K562 (cell line): ENCODE data around the gene SERGEF. TPM values are rescaled to one million over a fixed set of nuclear protein-coding genes. Genes with fewer than 3 reads are reported as not detected.

Experiments used
- ATAC-seq: fragments of 200-7000 bp; cut with Tn5 transposase; 3 replicates; pipeline ENCODE4 v1.9.1; 2020; ENCODE audit warnings: moderate library complexity
- BruUV-seq: library from RNA; stranded (reverse); fragments of 400-500 nt; replicated peaks from 2 replicates; lab custom pipeline; 2021; lab: Mats Ljungman, UMichigan
- CTCF ChIA-PET: fragments of 300-600 bp; formaldehyde crosslinking; extraction: SDS; loops from one replicate; lab custom pipeline; 2021; ENCODE audit warnings: low intra/inter-chr PET ratio; lab: Yijun Ruan, JAX
- POLR2A ChIA-PET: fragments of 300-600, 350-650 bp; sonication (Branson Sonifier 250); formaldehyde crosslinking; extraction: SDS; loops from one replicate; lab custom pipeline; 2021; ENCODE audit warnings: antibody characterized with exemption, inconsistent platforms; lab: Yijun Ruan, JAX
- DNase-seq, 4 experiments: peaks; one replicate each; pipeline versions ENCODE4 v3.0.0 to v3.0.0-alpha.2; 2011 to 2018; ENCODE audit warnings: low spot score in 3 of 4, mixed read lengths in 3 of 4; ENCODE audit errors: extremely low read depth in 1 of 4
- FAIRE-seq: peaks from 2 replicates; lab custom pipeline; 2011; peaks lifted over from hg19 to GRCh38; lab: Jason Lieb, UNC
- H2AFZ ChIP-seq: 2 replicates; pipeline ENCODE4 v1.6.0; 2011; ENCODE audit warnings: low read depth, low read length, control low read depth, inconsistent platforms
- H3K27ac ChIP-seq: fragments of 200-600 bp; 3 replicates; pipeline ENCODE4 v1.8.0; 2011; ENCODE audit warnings: low read depth, mild to moderate bottlenecking, control low read depth, inconsistent platforms, low read length, moderate library complexity, mixed read lengths; ENCODE audit errors: extremely low read depth
- H3K27me3 ChIP-seq, 2 experiments: fragments of 300-600 bp in 1 of 2; 2 replicates in 1 of 2; 3 replicates in 1 of 2; pipeline versions ENCODE4 v1.6.0 to v1.8.0; 2011; ENCODE audit warnings: inconsistent platforms in 2 of 2, low read length in 2 of 2, mild to moderate bottlenecking in 1 of 2, mixed read lengths in 1 of 2, moderate library complexity in 1 of 2; ENCODE audit not compliant: control insufficient read depth in 2 of 2, insufficient read depth in 2 of 2
- H3K36me3 ChIP-seq: fragments of 300-600 bp; 3 replicates; pipeline ENCODE4 v1.8.0; 2011; ENCODE audit warnings: mild to moderate bottlenecking, low read length, inconsistent platforms; ENCODE audit not compliant: control insufficient read depth, insufficient read depth
- H3K4me1 ChIP-seq, 2 experiments: fragments of 200-600 bp in 1 of 2; replicated peaks in 1 of 2; 2 replicates in 1 of 2; 3 replicates in 1 of 2; pipeline versions ENCODE4 v1.5.1 to v1.8.0; 2011; ENCODE audit warnings: inconsistent platforms in 2 of 2, low read length in 2 of 2, mild to moderate bottlenecking in 1 of 2, mixed read lengths in 1 of 2, moderate library complexity in 1 of 2; ENCODE audit not compliant: control insufficient read depth in 2 of 2, insufficient read depth in 2 of 2
- H3K4me2 ChIP-seq: 2 replicates; pipeline ENCODE4 v1.6.1; 2011; ENCODE audit warnings: low read length, control low read depth, inconsistent platforms, mixed read lengths; ENCODE audit not compliant: insufficient read depth
- H3K4me3 ChIP-seq: fragments of 200-600 bp; sonication (generic), shearing (Covaris generic); 2 replicates; pipeline ENCODE4 v1.5.1; 2016; ENCODE audit warnings: control low read depth, inconsistent platforms
- H3K79me2 ChIP-seq: fragments of 200-600 bp; 3 replicates; pipeline ENCODE4 v1.8.0; 2011; ENCODE audit warnings: low read length, inconsistent platforms; ENCODE audit not compliant: control insufficient read depth, insufficient read depth
- H3K9ac ChIP-seq, 2 experiments: 2 replicates each; pipeline versions ENCODE4 v1.6.0 to v1.6.1; 2011; ENCODE audit warnings: low read depth in 2 of 2, low read length in 2 of 2, control low read depth in 1 of 2, inconsistent platforms in 1 of 2, mild to moderate bottlenecking in 1 of 2, mixed read lengths in 1 of 2; ENCODE audit not compliant: insufficient read depth in 1 of 2
- H3K9me1 ChIP-seq: one replicate; pipeline ENCODE4 v1.6.0; 2011; ENCODE audit warnings: inconsistent platforms, mild to moderate bottlenecking, low read length, moderate library complexity; ENCODE audit not compliant: control insufficient read depth, insufficient read depth
- H3K9me3 ChIP-seq: replicated peaks from 2 replicates; pipeline ENCODE4 v1.5.1; 2011; ENCODE audit warnings: low read depth, low read length, inconsistent platforms; ENCODE audit not compliant: control insufficient read depth, insufficient read depth
- H4K20me1 ChIP-seq: replicated peaks from 2 replicates; pipeline ENCODE4 v1.6.1; 2011; ENCODE audit warnings: low read length, inconsistent platforms, mixed read lengths; ENCODE audit not compliant: control insufficient read depth, insufficient read depth
- C11orf30 ChIP-seq: fragments of 450-650 bp; IDR thresholded peaks from 2 replicates; pipeline ENCODE4 v1.6.1; 2016; ENCODE audit warnings: low read depth, mild to moderate bottlenecking
- HINFP ChIP-seq: fragments of 450-650 bp; conservative IDR thresholded peaks from 2 replicates; pipeline ENCODE4 v1.6.1; 2016; ENCODE audit warnings: missing genetic modification characterization, low read depth, mild to moderate bottlenecking, control low read depth, missing compliant biosample characterization
- HSF4 ChIP-seq: fragments of 250-450 bp; sonication (Bioruptor Pico); IDR thresholded peaks from 2 replicates; pipeline ENCODE4 v2.1.2; 2022; ENCODE audit warnings: mild to moderate bottlenecking, moderate library complexity, borderline replicate concordance
- TFAM ChIP-seq: fragments of 250-450 bp; sonication (Bioruptor Pico); conservative IDR thresholded peaks from 2 replicates; pipeline ENCODE4 v1.5.0; 2021; ENCODE audit warnings: mild to moderate bottlenecking, moderate library complexity
- WGBS: fragments of 100-300 bp; shearing (Covaris generic); methylation state at CpG from one replicate; pipeline ENCODE4 v1.1.6; 2016; ENCODE audit warnings: low coverage, mixed read lengths; ENCODE audit not compliant: insufficient coverage; ENCODE audit errors: missing lambda C conversion rate; 5-methylcytosine and 5-hydroxymethylcytosine counted together
- in situ Hi-C: fragments of 300-500 bp; cut with MboI; formaldehyde crosslinking; loops from 4 replicates; pipeline ENCODE4 v1.15.0; 2018; ENCODE audit warnings: inconsistent platforms, mixed read lengths
- intact Hi-C: fragments of 100-400 bp; cut with micrococcal nuclease; formaldehyde crosslinking; loops from 2 replicates; pipeline ENCODE4 v1.14.2; 2022
- polyA plus RNA-seq, 8 experiments: library from polyadenylated mRNA; depleted of rRNA in 4 of 8; stranded (reverse) in 5 of 8; unstranded in 3 of 8; fragments of >200 nt; fragmentation: Nextera tagmentation in 2 of 8; fragmentation: Illumina TruSeq in 1 of 8; extraction: Ambion mirVana in 2 of 8; extraction: Trizol in 1 of 8; gene quantifications; 2 replicates each; pipeline versions ENCODE4 v1.2.1 to v1.2.3, GENCODE V29; 2011 to 2014; ENCODE audit warnings: inconsistent platforms in 1 of 8, missing spikeins in 1 of 8
- total RNA-seq, 7 experiments: library from RNA; depleted of rRNA in 6 of 7; stranded (reverse); fragments of >200 nt in 6 of 7; fragmentation: Illumina TruSeq in 2 of 7; extraction: Trizol in 2 of 7; gene quantifications; 2 replicates each; pipeline versions ENCODE4 v1.2.1 to v1.2.3, GENCODE V29; 2011 to 2021; ENCODE audit warnings: low replicate concordance in 1 of 7

SERGEF gene
- total and polyA plus RNA-seq, 9 of the 15 experiments (the other 6 are each of a cell fraction or from before 2014, with no cell fraction given) = 10.2 to 28.0 (median 19.9) TPM

GRCh38 chr11:18027475-18027874 is 14.6 kb upstream of the SERGEF start:
- Histone ChIP-seq H3K27ac (no peak overlapping the region), H4K20me1 (no peaks in the 10 kb centered on the region), H3K4me1 (no peaks in the 10 kb centered on the region), H3K4me3 (no peak overlapping the region), H3K9me1 (no peaks in the 10 kb centered on the region)
- ChIA-PET CTCF (no interaction called here), POLR2A (interaction anchor here (0.7 kb wide), 1 partner anchor 1971 kb away, joined by 3 read pairs; no protein-coding TSS in a partner anchor)
- ATAC-seq = no peak
- in situ Hi-C loops = no loop called here
- TF ChIP-seq HSF4 = no peak
- TF ChIP-seq TFAM (CRISPR knock-in tag) = no peak
- TF ChIP-seq, all 486 proteins: peak for 0
- no peaks in the 10 kb centered on the region for H3K9me3 ChIP-seq
- no TSS peak for BruUV-seq
- 16% methylated on average over 2 of the region's 2 CpGs for WGBS
- DNase-seq (no peak), FAIRE-seq (no peak)
- H3K27me3 ChIP-seq = no peaks in the 10 kb centered on the region; a peak in 2 of 5 replicates
- H3K36me3 ChIP-seq = no peaks in the 10 kb centered on the region
- no peak overlapping the region for H3K9ac ChIP-seq
- H2AFZ ChIP-seq = no peak overlapping the region
- H3K4me2 ChIP-seq = no peak overlapping the region
- no peaks in the 10 kb centered on the region for H3K79me2 ChIP-seq
- intact Hi-C loops = no loop called here

GRCh38 chr11:18022419-18022818 is 9.6 kb upstream of the SERGEF start:
- POLR2A ChIA-PET = interaction anchor here (0.6 kb wide), 1 partner anchor 9 kb away, joined by 3 read pairs; the partner anchor contains the start of gene SERGEF
- CTCF ChIA-PET = no interaction called here
- in situ Hi-C loops (no loop called here), intact Hi-C loops (no loop called here)
- DNase-seq = no peak
- H2AFZ ChIP-seq = no peak overlapping the region
- no peak overlapping the region for H3K9ac ChIP-seq
- H3K36me3 ChIP-seq = no peaks in the 10 kb centered on the region
- no peaks in the 10 kb centered on the region; a peak in 2 of 5 replicates for H3K27me3 ChIP-seq
- no peaks in the 10 kb centered on the region for H4K20me1 ChIP-seq
- FAIRE-seq = no peak
- no peaks in the 10 kb centered on the region for H3K9me1 ChIP-seq
- ATAC-seq = no peak
- H3K79me2 ChIP-seq = no peaks in the 10 kb centered on the region
- no peaks in the 10 kb centered on the region for H3K4me1 ChIP-seq
- BruUV-seq = no TSS peak
- no peak overlapping the region for H3K27ac ChIP-seq
- peak; percentile 35; the same call in 1 of the 2 replicates for TF ChIP-seq C11orf30
- no peak for TF ChIP-seq HINFP
- H3K4me3 ChIP-seq = no peak overlapping the region
- no peak overlapping the region for H3K4me2 ChIP-seq
- WGBS = 15% methylated on average over 1 of the region's 1 CpG
- no peaks in the 10 kb centered on the region for H3K9me3 ChIP-seq
